HG02759 (cell line): ENCODE results near the gene ZNF57.
"Not testable (repeated sequence)": the region's sequence is repeated elsewhere in the genome, so short reads cannot be mapped to it uniquely, and the experiment has no call there.

ENCODE experiments used
- ATAC-seq: cut with Tn5 transposase; IDR thresholded peaks from one replicate; pipeline ENCODE4 v1.9.1; 2021; ENCODE audit warnings: mild to moderate bottlenecking, moderate library complexity; ENCODE audit not compliant: unreplicated experiment

ZNF57 gene

DNA sequence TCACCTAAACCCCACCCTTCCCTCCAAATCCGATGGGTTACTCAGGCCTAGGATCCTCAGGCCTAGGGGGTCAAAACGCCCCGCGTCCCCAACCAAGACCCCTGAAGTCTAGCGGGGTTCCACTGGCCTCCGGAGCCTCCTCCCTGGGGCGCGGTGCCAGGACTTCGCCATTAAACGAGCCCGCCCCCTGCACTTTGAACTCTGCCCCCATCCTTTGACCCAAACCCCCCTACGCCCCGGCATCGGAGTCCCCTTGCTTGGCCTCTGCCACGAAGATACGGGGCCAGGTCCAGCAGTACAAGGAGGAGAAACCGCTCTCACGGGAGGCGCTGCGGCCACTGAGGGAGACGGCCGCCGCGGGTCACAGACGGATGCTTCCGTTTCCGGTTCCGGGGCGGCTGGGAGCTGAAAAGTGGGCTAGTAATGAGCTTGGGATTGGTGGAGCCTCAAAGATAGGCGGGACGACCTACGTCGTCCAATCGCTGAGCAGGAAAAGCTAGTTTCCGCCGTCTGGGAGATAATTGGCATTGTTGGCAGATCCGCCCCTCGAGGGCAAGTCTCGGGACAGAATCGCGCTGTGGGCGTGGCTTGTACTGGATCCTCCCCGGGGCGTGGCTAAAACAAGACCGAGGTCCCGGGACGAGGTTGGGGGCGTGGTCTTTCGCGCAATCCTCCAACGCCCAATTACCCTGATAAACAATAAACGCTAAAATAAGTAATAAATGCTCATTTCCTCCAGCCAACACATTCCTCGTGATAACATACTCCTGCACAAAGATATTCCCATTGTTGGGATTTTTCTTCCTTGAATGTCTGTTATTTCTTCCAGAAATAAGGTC, 49.8 kb downstream of the ZNF57 start:
- peak; percentile 95 for ATAC-seq

DNA sequence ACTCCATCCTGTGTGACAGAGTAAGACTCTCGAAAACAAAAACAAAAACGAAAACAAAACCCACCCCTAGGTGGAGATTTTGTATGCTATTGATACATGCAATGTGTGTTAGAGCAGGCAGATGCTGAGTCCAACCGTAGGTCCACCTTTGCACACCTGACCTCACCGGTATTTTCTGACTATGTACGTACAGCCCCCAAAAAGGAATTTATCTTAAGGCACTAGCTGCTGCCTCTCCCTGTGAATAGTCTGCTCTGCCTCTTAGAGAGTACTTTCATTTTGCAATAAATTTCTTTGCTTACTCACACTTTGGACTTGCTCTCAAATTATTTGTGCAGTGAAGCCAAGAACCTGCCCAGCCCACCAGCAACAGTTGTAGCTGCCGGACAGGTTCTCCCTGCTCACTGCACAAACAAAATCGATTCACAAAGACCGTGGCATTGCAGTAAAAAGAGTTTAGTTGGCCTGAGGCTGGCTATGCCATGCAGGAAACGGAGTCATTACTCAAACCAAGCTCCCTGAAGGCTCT, 52.3 kb downstream of the ZNF57 start:
- ATAC-seq = no peak

DNA sequence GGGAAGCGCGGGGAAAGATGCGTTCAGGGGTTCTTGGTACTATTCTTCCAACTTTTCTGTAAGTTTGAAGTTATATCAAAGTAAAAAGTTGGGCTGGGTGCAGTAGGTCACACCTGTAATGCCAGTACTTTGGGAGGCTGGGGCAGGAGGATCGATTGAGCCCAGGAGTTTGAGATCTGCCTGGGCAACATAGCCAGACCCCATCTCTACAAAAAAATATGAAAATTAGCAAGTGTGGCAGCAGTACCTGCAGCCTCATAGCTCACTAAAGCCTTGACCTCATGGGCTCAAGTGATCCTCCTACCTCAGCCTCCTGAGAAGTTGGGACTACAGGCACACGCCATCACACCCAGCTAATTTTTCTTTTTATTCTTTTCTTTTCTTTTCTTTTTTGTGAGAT, 56.4 kb downstream of the ZNF57 start:
- no peak for ATAC-seq

DNA sequence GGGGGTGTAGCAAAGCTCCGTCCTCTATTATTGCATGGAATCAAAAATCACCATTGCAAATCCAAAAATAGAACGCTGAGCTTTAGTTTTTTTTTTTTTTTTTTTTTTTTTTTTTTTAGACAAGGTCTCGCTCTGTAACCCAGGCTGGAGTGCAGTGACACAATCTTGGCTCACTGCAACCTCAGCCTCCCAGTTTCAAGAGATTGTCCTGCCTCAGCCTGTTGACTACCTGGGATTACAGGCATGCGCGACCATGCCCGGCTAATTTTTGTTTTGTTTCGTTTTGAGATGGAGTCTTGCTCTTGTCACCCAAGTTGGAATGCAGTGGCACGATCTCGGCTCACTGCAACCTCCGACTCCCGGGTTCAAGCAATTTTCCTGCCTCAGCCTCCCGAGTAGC, 59.4 kb downstream of the ZNF57 start:
- no peak for ATAC-seq

DNA sequence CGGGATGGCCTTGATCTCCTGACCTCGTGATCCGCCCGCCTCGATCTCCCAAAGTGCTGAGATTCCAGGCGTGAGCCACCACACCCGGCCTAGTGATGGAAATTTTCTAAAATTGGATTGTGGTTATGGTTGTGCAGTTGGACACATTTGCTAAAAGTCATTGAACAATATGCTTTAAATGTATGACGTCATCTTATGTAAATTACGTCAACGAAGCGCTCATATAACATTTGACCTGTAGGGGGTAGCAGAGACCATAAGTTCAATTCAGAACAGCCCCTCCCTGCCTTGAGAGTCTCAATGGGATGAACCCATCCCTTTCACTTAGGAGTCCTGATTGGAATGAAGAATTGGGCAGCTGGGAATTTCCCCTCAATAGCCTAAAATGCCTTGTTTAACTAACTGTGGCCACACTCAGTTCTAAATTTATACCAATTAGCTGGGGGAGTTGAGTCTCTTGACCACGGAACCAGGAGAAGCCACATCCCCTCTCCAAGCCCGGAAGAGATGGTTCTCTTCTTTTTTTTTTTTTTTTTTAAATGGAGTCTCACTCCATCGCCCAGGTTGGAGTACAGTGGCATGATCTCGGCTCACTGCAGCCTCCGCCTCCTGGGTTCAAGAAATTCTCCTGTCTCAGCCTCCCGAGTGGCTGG, 61.4 kb downstream of the ZNF57 start:
- ATAC-seq = no peak

DNA sequence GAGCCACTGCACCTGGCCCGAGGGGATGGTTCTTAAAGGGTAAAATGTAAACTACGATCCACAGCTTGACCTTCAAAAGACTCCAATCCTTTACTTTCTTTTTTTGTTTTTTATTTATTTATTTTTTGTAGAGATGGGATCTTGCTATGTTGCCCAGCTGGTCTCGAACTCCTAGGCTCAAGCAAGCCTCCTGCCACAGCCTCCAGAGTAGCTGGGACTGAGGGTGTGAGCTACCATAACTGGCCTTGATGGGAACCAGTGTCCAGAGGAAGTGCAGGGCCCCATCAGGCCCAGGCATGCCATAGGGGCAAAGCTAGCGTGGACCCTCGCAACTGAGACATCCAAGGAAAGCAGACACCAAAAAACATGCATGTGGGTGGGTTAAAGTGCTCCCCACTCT, 62.4 kb downstream of the ZNF57 start:
- ATAC-seq = no peak

DNA sequence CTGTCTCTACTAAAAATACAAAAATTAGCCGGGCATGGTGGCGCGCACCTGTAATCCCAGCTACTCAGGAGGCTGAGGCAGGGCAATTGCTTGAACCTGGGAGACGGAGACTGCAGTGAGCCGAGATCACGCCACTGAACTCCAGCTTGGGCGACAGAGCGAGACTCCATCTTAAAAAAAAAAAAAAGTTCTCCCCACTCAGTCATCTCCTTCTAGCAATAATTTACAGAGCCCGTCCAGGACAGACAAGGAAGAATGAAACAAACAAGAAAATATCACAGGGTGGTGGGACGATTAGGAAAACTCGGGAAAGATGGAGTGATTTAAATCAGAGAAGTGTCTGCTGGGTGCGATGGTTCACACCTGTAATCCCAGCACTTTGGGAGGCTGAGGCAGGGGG, 62.9 kb downstream of the ZNF57 start:
- not testable (repeated sequence) for ATAC-seq

DNA sequence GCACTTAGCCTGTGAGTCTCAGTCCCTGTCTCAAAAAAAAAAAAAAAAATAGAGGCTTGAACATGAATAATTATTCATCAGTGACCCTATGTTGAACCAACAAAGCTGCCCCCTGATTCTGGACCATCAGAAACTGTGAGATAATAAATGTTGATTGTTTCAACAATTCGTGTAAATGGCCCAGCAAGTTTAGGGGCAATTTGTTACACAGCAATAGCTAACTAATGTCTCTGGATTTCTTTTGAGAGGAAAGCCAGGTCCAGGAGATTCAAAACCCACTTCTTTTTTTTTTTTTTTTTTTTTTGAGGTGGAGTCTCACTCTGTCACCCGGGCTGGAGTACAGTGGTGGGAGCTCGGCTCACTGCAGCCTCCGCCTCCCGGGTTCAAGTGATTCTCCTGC, 64.1 kb downstream of the ZNF57 start:
- ATAC-seq = no peak

DNA sequence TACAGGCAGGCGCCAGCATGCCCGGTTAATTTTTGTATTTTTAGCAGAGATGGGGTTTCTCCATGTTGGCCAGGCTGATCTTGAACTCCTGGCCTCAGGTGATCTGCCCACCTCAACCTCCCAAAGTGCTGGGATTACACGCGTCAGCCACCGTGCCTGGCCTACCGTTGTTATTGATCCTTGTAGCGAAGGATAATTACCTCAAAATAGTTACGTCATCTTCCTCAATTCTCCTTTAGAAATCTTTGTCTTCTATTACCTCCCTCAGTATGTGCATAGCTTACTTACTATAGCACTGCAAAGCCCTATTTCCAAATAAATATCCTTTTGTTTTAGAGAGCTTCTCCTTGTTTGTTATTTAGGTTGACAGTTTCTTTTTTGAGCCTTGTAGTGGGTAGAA, 67.2 kb downstream of the ZNF57 start:
- no peak for ATAC-seq
